Spleen (tissue), 11 donors: ENCODE data around the gene EPHA2. TPM values are rescaled to one million over a fixed set of nuclear protein-coding genes. Genes with fewer than 3 reads are reported as not detected.

Source experiments
- DNase-seq: peaks from one replicate; pipeline ENCODE4 v3.0.0-alpha.2; 2020
- H3K27ac ChIP-seq, 8 donors: fragments of 200-600 bp; sonication (generic) in 7 of 8; 1 replicate in 4 of 8; 2 replicates in 4 of 8; pipeline versions ENCODE4 v1.5.0 to v1.8.0; 2016 to 2021; ENCODE audit warnings: inconsistent platforms in 4 of 8, mild to moderate bottlenecking in 4 of 8, moderate library complexity in 1 of 8
- H3K27me3 ChIP-seq, 7 donors: fragments of 200-600 bp; sonication (generic) in 6 of 7; replicated peaks in 1 of 7; 1 replicate in 4 of 7; 2 replicates in 3 of 7; pipeline versions ENCODE4 v1.5.0 to v1.8.0; 2016 to 2021; ENCODE audit warnings: inconsistent platforms in 3 of 7, mild to moderate bottlenecking in 1 of 7
- H3K36me3 ChIP-seq, 6 donors: fragments of 200-600 bp; sonication (generic) in 5 of 6; 1 replicate in 4 of 6; 2 replicates in 2 of 6; pipeline versions ENCODE4 v1.5.0 to v1.8.0; 2016 to 2021; ENCODE audit warnings: inconsistent platforms in 2 of 6
- H3K4me1 ChIP-seq, 6 donors: fragments of 200-600 bp; sonication (generic) in 5 of 6; 1 replicate in 3 of 6; 2 replicates in 3 of 6; pipeline versions ENCODE4 v1.5.0 to v1.8.0; 2016 to 2021; ENCODE audit warnings: inconsistent platforms in 3 of 6
- H3K4me3 ChIP-seq, 8 donors: fragments of 200-600 bp; sonication (generic) in 7 of 8; 1 replicate in 4 of 8; 2 replicates in 4 of 8; pipeline versions ENCODE4 v1.5.0 to v1.8.0; 2016 to 2021; ENCODE audit warnings: inconsistent platforms in 4 of 8, mild to moderate bottlenecking in 4 of 8, moderate library complexity in 2 of 8
- H3K9me3 ChIP-seq, 8 donors: fragments of 200-600 bp; sonication (generic) in 7 of 8; 1 replicate in 4 of 8; 2 replicates in 4 of 8; pipeline versions ENCODE4 v1.5.0 to v1.8.0; 2016 to 2021; ENCODE audit warnings: inconsistent platforms in 4 of 8
- POLR2A ChIP-seq, 3 donors: fragments of 450-650 bp; IDR thresholded peaks; one replicate each; pipeline ENCODE4 v1.5.1; 2017; ENCODE audit warnings: antibody characterized with exemption in 3 of 3, mild to moderate bottlenecking in 1 of 3
- POLR2AphosphoS5 ChIP-seq, 3 donors: sonication (generic); formaldehyde crosslinking; IDR thresholded peaks; one replicate each; pipeline ENCODE4 v1.5.1; 2017; ENCODE audit warnings: antibody characterized with exemption in 3 of 3
- WGBS, 5 donors: extraction: QIAGEN DNeasy Blood & Tissue Kit in 3 of 5; methylation state at CpG; one replicate each; pipeline versions ENCODE4 v1.1.5 to v1.1.7; 2013 to 2018; 5-methylcytosine and 5-hydroxymethylcytosine counted together
- intact Hi-C: fragments of 100-400 bp; cut with DNase I; formaldehyde crosslinking; loops from one replicate; pipeline ENCODE4 v1.15.0; 2023; ENCODE audit warnings: low total_unique reads
- polyA plus RNA-seq, 3 donors: library from polyadenylated mRNA; stranded (reverse); fragments of 200-250 nt; gene quantifications; one replicate each; pipeline ENCODE4 v1.2.1, GENCODE V29; 2013
- total RNA-seq, 7 donors: library from RNA; depleted of rRNA in 3 of 7; stranded (reverse); fragments of >200 nt in 3 of 7; fragmentation: NEBNext Ultra II Directional in 4 of 7; extraction: Animal tissue kit (Norgen Biotek cat#: 25700) in 4 of 7; gene quantifications; one replicate each; pipeline versions ENCODE4 v1.1.0 to v1.2.1, GENCODE V29; 2016 to 2021
- TF ChIP-seq, protein P1 (sequence below), 11 experiments: fragments of 200-600 bp in 7 of 11; fragments of 450-650 bp in 4 of 11; sonication (generic) in 4 of 11; IDR thresholded peaks in 8 of 11; conservative IDR thresholded peaks in 3 of 11; 1 replicate in 7 of 11; 2 replicates in 4 of 11; pipeline versions ENCODE4 v1.4.0 to v1.8.0; 2016 to 2021; ENCODE audit warnings: antibody characterized with exemption in 11 of 11, inconsistent platforms in 4 of 11, mild to moderate bottlenecking in 1 of 11
- donor health status: healthy with polysubstance abuse.
- donor health status: DM: no; HTN: no; CAD: no; lungs with moderate emphysema.
- donor health status: DM: no; HTN: no; CAD: no.
- donor health status: Bipolar disorder and iron deficiency.
- donor health status: healthy.
- donor health status: DM: no; HTN: no; CAD: no.
- donor health status: DM: yes; HTN: yes; CAD: no.

EPHA2 gene
- total and polyA plus RNA-seq, 10 donors, result 2.0 to 35.7 (median 14.8) TPM

DNA sequence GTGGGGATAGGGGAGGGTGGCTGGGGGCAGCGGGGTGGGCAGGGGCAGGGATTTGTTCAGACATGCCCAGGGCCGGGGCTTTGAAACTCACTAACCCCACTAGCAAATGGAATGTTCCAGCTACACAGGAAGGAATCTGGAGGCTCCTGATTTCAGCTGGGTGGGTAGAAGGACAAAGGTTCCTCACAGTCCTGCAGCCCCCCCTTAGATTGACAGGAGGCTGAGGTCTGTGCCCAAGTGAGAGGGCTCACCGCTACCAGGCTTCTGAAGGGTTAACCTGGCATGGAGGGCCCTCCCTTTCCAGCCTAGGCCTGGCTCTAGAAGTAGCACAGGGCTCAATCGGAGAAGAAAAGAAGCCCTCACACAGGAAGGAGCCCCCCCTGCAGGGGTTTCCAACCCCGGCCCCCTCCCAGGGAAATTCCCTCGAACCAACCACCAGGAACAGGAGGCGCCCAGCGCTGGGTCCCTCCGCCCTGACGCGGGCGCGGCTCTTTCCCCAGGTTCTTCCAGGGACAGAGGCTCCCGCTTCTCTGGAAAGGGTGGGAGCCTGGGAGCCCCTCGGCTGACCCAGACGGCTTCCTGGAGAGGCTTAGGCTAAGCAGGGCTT lies 3.3 kb downstream of the EPHA2 start:
- H3K27ac ChIP-seq, result peak overlapping the region; percentile 20 to 91 (median 86)

DNA sequence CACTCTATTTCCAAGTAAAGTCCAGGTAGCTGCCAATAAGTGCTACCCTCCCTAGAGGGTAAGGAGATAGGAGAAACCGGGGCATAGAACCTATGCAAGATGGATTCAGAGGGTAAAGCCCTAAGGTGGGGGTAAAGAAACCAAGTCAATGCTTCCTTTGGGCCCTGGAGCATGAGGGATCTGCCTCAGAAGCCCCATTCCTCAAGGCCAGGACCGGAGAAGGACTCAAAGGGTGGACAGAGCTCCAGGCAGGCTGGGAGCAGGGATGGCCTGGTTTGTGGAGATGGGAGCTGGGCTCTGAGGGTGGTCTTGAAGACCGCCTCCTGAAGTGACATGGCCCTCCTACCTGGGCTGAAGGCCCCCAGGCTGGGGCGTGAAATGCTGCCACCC lies 3.9 kb downstream of the EPHA2 start:
- no peak for DNase-seq
- peaks cover 36 to 98% (median 80%) of the 10 kb centered on the region in 6 donors for H3K4me1 ChIP-seq
- no peak for TF ChIP-seq POLR2A (IDR thresholded peaks at IDR 0.05)
- TF ChIP-seq, protein P1, sequence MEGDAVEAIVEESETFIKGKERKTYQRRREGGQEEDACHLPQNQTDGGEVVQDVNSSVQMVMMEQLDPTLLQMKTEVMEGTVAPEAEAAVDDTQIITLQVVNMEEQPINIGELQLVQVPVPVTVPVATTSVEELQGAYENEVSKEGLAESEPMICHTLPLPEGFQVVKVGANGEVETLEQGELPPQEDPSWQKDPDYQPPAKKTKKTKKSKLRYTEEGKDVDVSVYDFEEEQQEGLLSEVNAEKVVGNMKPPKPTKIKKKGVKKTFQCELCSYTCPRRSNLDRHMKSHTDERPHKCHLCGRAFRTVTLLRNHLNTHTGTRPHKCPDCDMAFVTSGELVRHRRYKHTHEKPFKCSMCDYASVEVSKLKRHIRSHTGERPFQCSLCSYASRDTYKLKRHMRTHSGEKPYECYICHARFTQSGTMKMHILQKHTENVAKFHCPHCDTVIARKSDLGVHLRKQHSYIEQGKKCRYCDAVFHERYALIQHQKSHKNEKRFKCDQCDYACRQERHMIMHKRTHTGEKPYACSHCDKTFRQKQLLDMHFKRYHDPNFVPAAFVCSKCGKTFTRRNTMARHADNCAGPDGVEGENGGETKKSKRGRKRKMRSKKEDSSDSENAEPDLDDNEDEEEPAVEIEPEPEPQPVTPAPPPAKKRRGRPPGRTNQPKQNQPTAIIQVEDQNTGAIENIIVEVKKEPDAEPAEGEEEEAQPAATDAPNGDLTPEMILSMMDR (IDR thresholded peaks at IDR 0.05 in 8 of 11, conservative IDR thresholded peaks at IDR 0.05 in 3 of 11), result no peak
- no peak for TF ChIP-seq POLR2AphosphoS5 (IDR thresholded peaks at IDR 0.05)
- intact Hi-C loops, result no loop called here
- 72 to 86% (median 78%) methylated on average over 3 to 4 of the region's 4 CpGs for WGBS, 5 donors
- H3K36me3 ChIP-seq, result peaks cover 0 to 32% (median 4%) of the 10 kb centered on the region in 6 donors
- no peaks in the 10 kb centered on the region for H3K9me3 ChIP-seq
- peak overlapping the region in 5 of 8 donors; percentile 86 to 91 (median 87) for H3K27ac ChIP-seq
- peak overlapping the region in 3 of 8 donors; percentile 61 to 74 (median 72) for H3K4me3 ChIP-seq
- peaks cover 0 to 67% (median 13%) of the 10 kb centered on the region in 7 donors for H3K27me3 ChIP-seq

More for the DNA sequence above, 3.3 kb downstream of the EPHA2 start:
- peaks cover 31 to 98% (median 77%) of the 10 kb centered on the region in 6 donors for H3K4me1 ChIP-seq
- H3K36me3 ChIP-seq, result peaks cover 0 to 28% (median 4%) of the 10 kb centered on the region in 6 donors
- no peaks in the 10 kb centered on the region for H3K9me3 ChIP-seq
- WGBS, 5 donors, result 45 to 72% (median 55%) methylated on average over 7 to 16 of the region's 16 CpGs
- TF ChIP-seq POLR2AphosphoS5 (IDR thresholded peaks at IDR 0.05) (peak in 2 of 3 donors; percentile 39 to 46), POLR2A (IDR thresholded peaks at IDR 0.05) (no peak)
- intact Hi-C loops, result no loop called here
- no peak for DNase-seq
- H3K4me3 ChIP-seq, result peak overlapping the region in 6 of 8 donors; percentile 21 to 74 (median 58)
- H3K27me3 ChIP-seq, result peaks cover 0 to 67% (median 13%) of the 10 kb centered on the region in 7 donors

DNA sequence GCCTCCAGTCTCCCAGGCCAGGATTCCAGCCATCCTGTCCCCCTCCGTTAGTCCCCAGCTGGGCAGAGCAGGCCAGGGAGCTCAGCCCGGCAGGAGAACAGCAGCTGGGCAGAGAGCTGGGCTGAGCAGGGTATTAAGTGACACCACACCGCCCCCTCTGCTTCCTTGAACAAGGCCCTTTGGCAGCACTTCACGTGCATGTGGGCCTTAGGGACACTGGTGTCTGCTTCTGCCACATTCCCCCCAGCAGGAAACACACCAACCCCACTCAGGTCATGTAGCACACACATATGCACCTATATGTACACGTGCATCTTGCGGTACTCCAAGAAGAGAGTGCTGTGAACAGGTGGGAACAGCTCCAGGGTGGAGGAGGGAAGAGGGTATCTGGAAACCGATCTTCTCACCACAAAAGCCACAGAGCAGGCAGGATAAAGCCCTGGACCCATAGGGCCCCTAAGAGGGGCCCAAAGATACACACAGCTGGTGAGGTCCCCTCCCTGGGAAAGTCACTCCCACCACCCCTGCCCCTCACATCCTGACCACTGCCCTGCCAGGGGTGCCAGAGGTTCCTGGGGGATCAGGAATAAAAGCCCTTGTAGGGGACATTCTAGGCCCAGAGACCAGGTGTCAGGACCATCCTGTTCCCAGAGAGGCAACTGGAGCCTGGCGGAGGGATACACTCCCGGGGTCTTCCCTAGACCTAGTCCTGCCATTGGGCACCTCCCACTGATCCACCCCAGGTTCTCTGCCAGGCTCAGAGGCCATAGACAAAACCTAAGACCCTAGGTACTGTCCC lies 4.5 kb downstream of the EPHA2 start:
- TF ChIP-seq, protein P1 (IDR thresholded peaks at IDR 0.05 in 8 of 11, conservative IDR thresholded peaks at IDR 0.05 in 3 of 11), result no peak
- TF ChIP-seq POLR2AphosphoS5 (IDR thresholded peaks at IDR 0.05) (peak in 1 of 3 donors; percentile 40), POLR2A (IDR thresholded peaks at IDR 0.05) (no peak)
- H3K4me1 ChIP-seq, result peaks cover 37 to 98% (median 80%) of the 10 kb centered on the region in 6 donors
- peaks cover 0 to 67% (median 13%) of the 10 kb centered on the region in 7 donors for H3K27me3 ChIP-seq
- H3K27ac ChIP-seq, result peak overlapping the region in 5 of 8 donors; percentile 86 to 91 (median 87)
- intact Hi-C loops, result no loop called here
- no peaks in the 10 kb centered on the region for H3K9me3 ChIP-seq
- DNase-seq, result no peak
- no peak overlapping the region for H3K4me3 ChIP-seq
- peaks cover 0 to 32% (median 4%) of the 10 kb centered on the region in 6 donors for H3K36me3 ChIP-seq
- WGBS, 5 donors, result 26 to 46% (median 39%) methylated on average over 8 to 9 of the region's 9 CpGs

DNA sequence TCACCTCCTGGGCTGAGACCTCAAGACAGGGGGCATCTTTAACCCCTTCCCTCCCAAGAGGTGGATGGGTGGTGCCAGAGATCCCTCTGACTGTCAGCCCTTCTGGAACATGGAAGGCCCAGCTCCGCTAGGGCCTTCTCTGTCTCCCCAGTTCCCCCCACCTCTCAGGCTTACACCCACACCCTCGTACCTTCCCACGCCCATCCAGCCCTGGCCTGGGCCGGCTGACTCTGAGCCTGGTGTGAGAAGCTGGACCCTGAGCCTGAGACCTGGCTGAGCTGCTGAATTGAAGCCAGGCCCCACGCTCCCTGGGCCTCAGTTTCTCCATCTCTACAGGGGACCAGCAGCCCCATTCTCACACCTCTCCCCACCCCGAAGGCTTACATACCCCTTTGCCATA lies 5.4 kb downstream of the EPHA2 start:
- H3K4me1 ChIP-seq, result peaks cover 31 to 98% (median 76%) of the 10 kb centered on the region in 6 donors
- intact Hi-C loops, result no loop called here
- no peaks in the 10 kb centered on the region for H3K9me3 ChIP-seq
- H3K27ac ChIP-seq, result peak overlapping the region in 4 of 8 donors; percentile 86 to 91 (median 88)
- H3K27me3 ChIP-seq, result peaks cover 0 to 63% (median 10%) of the 10 kb centered on the region in 7 donors
- whole genome bisulfite sequencing, 5 donors, result 53 to 78% (median 67%) methylated on average over 6 of the region's 6 CpGs
- no peak for DNase-seq
- peaks cover 0 to 32% (median 4%) of the 10 kb centered on the region in 6 donors for H3K36me3 ChIP-seq
- TF ChIP-seq, protein P1 (IDR thresholded peaks at IDR 0.05 in 8 of 11, conservative IDR thresholded peaks at IDR 0.05 in 3 of 11), result no peak
- no peak overlapping the region for H3K4me3 ChIP-seq
